Breast epithelium (tissue), 3 donors: ENCODE data around the gene MMP10.

Experiments
- CTCF ChIP-seq, 3 donors: fragments of 450-650 bp; IDR thresholded peaks; one replicate each; pipeline ENCODE4 v1.5.1; 2016 to 2017; ENCODE audit warnings: antibody characterized with exemption in 3 of 3, mild to moderate bottlenecking in 3 of 3, moderate library complexity in 3 of 3
- POLR2AphosphoS5 ChIP-seq, 3 donors: sonication (generic); formaldehyde crosslinking; IDR thresholded peaks; one replicate each; pipeline ENCODE4 v1.6.1; 2017; ENCODE audit warnings: antibody characterized with exemption in 3 of 3

GRCh38 chr11:102824556-102824955 is 44.1 kb upstream of the MMP10 start:
- TF ChIP-seq POLR2AphosphoS5 (IDR thresholded peaks at IDR 0.05): no peak
- TF ChIP-seq CTCF (IDR thresholded peaks at IDR 0.05): no peak
